HG03469 (cell line): ENCODE measurements around the gene FOXE3.
A peak's percentile ranks its signal among the peaks of the same experiment; 100 is the strongest.

Source experiments
- ATAC-seq: cut with Tn5 transposase; IDR thresholded peaks from one replicate; pipeline ENCODE4 v1.9.1; 2021; ENCODE audit warnings: mild to moderate bottlenecking, moderate library complexity, moderate number of reproducible peaks; ENCODE audit not compliant: unreplicated experiment

The FOXE3 gene

DNA sequence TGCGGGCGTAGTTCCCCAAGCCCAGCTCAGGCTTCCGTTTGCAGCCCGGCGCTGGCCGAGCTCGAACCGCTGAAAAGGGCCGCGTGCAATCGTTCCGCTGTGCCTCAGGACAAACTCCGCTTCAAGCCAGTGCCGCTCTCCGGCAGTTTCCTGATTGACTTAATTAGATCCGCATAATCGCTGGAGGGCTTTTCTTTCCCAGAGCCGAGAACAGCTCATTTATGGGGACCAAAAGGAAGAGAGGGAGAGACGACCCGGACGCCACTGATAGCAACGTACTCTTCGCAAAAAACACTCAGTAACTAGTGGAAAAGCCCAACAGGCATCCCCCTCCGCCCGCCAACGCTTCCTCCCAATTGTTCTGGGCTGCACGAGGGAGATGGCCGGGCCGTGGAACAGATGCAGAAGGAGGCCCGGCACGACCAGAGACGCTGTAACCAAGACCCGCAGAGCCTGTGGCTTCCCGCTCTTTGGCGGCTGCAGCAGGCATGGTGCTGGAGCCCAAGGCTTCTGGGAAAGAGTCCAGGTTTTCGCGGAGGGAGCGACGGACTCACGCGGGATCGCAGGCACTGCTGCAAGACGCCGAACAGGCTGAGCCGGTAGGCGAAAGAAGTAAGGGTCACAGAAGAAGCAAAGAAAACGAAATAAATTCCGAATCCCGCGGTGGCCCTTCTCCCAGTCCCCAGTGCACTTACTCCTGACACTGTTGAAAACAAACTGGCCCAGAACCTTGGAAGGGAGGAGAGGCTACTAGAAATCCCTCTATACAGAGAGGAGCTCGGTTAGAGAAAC is 18.2 kb downstream of the FOXE3 start:
- no peak for ATAC-seq

DNA sequence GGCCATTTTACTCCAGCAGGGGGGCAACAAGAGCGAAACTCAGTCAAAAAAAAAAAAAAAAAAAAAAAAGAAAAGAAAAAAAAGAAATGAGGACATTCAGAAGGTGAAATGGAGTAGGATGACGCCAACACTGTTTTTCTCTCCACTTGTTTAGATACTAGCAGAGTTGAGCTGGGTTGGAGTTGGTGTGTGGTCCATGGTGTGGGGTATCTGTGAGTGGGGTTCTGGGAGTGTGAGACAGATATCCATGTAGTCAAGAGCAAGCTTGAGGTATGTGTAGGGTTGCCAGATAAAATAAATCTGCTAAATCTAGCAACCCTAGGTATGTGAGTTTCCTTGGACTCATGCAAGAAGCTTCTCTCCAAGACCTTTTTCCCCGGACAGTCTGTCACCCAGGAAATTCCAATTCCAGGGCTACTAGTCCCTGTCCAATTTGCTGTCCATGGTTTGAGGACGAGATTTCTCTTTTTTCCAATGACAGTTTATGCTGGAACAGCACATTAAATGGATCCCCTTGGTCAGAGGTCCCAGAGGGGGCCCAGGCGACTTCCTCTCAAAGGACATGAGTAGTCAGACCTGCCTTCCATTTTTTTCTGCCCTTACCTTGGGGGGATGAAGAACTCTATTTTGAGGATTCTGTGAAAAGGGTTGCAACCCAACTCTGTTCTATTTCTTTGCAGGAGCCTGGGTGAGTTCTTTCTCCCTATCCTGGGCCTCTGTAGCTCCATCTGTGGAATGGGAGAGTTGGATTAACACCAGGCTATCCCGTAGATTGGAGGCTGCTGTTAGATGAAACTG is 19.6 kb downstream of the FOXE3 start:
- no peak for ATAC-seq

DNA sequence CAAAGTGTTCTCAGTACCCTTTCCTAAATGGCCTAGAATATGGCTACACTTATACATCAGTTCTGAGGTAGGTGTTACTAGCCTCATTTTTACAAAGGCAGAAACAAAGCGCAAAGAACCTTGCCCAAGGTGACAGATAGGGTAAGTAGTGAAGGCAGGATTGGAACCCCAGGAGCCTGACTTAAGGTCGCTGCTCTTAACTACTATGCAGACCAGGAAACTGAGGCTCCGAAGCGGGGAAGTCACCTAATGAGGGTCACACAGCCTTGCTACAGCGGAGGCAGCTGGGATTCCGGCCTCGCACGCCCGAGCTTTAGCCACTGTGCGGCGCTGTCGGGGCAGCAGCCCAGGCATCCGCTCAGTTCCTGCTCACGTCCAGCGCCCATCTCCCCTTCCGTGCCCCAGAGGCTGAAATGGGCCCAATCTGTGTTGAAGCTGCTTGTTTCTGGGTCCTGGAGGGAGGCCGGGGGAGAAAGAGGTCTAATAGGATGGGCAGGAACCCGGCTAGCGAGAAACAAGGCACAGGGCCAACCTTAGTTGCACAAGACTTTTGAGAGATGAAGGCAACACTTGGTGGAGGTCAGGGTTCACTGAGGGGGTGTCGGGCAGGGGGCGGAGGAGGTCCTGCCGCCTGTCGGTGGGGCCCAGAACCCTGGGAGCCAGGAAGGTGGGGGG is 20.4 kb downstream of the FOXE3 start:
- ATAC-seq = peak; percentile 36

DNA sequence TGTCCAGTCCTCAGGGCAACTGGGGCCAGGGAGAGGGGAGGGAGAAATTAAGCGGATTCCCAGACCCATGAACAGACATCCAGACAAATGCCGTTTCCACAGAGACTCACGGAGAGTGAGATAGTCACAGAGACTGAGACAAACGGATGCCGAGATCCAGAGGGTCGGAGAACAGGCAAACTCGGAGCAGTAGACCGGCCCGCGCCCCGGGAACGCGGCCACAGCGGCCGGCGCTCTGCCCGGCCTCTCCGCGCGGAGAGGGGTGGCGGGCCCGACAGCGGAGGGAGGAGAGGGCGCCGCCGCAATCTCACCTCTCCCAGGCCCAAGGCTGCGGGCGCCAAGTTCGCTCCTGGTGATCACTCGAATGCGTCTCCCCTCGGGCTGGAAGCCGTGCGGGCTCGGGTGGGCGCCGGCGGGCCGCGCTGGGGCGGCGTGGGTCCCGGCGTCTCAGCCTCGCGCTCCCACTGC is 20.9 kb downstream of the FOXE3 start:
- no peak for ATAC-seq

DNA sequence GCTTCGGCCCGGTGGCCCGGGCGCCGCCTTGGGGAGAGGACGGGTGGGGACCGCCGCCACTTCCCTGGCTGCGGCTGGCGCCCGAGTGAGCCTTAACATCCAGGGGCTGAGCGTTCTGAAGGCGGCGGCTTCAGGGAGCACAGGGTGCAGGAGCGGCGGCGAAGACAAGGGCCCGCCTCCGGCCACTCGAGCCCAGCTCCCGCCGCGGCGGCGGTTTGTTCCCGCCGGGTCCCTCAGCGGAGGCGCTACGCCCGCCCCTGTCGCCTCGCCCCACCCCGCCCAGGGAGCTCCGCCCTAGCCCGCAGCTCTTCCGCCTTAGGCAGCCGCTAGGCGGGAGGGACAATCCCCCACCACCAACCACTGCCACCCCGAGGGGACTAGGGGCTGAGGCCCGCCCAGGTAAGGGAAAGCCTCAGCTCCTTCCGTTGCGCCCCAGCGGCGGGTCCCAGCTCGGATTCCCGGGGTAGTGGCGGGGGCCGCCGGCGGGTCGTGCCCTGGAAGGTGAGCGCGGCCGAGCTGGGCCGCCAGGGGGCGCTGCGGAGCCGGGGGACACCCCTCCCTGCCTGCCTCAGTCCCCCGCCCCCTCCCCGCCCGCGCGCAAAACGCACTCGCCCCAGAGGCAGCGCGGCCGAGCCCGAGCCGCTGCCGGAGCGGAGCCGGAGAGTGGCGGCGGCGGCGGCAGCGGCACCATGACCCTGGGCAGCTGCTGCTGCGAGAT is 21.5 kb downstream of the FOXE3 start, which contains the start of gene FOXD2:
Gene FOXD2 (plus strand): TSS at position 598 of the 718 bp plus-strand sequence. CDS start 92 bp downstream, at position 690.
- ATAC-seq = peak; percentile 70

DNA sequence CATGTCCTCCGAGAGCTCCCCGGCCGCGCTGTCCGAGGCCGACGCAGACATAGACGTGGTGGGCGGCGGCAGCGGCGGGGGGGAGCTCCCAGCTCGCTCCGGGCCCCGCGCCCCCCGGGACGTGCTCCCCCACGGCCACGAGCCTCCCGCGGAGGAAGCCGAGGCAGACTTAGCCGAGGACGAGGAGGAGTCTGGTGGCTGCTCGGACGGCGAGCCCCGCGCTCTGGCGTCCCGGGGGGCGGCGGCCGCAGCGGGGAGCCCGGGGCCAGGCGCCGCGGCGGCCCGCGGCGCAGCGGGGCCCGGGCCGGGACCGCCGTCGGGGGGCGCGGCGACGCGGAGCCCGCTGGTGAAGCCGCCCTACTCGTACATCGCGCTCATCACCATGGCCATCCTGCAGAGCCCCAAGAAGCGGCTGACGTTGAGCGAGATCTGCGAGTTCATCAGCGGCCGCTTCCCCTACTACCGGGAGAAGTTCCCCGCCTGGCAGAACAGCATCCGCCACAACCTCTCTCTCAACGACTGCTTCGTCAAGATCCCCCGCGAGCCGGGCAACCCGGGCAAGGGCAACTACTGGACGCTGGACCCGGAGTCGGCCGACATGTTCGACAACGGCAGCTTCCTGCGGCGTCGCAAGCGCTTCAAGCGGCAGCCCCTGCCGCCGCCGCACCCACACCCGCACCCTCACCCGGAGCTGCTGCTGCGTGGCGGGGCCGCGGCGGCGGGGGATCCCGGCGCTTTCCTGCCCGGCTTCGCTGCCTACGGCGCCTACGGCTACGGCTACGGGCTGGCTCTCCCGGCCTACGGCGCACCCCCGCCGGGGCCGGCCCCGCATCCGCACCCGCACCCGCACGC is 22.3 kb downstream of the FOXE3 start:
- no peak for ATAC-seq

DNA sequence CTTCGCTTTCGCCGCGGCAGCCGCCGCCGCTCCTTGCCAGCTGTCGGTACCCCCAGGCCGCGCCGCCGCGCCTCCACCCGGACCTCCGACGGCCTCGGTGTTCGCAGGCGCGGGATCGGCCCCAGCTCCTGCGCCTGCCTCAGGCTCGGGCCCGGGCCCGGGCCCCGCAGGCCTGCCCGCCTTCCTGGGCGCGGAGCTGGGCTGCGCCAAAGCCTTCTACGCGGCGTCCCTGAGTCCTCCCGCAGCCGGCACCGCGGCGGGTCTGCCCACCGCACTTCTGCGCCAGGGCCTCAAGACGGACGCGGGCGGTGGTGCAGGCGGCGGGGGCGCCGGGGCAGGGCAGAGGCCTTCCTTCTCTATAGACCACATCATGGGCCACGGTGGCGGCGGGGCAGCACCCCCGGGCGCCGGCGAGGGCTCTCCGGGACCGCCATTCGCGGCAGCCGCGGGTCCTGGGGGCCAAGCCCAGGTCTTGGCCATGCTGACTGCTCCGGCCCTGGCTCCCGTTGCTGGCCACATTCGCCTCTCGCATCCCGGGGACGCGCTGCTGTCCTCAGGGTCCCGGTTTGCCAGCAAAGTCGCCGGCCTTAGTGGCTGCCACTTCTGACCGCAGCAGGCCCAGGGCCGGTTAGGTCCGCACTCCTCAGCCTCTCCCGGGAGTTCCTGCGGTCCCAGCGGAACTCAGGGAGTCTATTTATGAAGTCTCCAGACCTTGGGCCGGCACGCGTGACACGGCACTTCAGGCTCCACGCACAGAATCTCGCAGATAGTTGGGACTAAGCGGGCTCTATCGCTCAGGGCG is 23.1 kb downstream of the FOXE3 start:
- no peak for ATAC-seq

DNA sequence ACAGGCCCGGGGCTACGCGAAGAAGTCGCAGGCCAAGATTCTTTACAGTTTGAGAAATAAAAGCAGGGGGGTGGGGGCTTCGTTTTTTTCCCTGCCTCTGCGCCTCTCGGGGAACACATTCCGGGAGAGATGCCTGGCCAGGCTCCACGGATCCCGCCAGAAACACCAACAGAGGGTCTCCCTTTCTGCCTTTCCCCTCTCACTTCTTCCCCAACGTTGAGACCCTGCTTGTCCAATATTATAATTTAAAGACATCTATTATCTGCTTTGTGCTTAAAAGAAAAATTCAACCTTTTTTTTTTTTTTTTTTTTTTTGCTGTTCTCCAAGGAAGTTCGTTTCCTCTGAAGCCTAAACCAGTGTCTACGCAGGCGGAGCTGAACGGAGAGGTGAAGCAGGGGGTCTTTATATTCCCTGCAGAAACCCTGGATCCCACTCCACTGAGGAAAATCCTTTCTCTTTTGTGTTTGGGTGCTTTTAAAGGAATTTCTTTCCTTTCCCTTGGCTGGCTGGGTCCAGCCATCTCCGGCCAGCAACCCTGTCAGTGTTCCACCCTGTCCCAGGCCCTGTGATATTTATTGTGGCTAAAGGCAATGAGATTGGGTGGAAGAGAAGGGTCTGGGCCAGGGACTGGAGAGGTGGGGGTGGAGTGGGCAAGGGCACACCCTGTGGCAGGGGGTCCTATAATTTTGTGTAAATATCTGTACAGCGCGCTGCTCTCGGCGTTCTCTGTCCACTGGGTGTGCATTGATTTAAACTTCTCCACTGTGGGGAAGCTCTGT is 23.9 kb downstream of the FOXE3 start:
- no peak for ATAC-seq

DNA sequence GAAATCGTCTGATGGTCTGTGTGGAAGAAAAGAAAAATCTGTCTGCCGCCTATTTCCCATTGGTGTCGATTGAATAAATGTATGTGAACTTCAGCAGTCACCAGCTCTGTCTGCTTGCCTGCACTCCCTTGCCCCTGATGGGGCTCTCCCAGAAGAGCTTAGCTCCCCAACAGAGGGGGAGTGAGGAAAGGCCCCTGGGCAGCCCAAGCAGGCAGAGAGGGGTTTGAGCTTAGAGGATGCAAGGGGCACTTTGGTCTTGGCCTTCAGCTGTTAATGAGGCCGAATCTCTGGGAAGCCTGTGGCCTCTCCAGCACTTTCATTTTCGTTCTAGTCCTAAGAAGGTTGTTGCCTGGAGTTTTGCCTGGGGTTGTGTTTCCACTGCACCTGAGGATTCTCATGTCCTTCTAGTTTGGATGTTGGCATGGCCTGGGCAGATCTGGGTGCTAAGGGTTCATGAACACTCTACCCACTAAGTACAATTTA is 24.6 kb downstream of the FOXE3 start:
- no peak for ATAC-seq

DNA sequence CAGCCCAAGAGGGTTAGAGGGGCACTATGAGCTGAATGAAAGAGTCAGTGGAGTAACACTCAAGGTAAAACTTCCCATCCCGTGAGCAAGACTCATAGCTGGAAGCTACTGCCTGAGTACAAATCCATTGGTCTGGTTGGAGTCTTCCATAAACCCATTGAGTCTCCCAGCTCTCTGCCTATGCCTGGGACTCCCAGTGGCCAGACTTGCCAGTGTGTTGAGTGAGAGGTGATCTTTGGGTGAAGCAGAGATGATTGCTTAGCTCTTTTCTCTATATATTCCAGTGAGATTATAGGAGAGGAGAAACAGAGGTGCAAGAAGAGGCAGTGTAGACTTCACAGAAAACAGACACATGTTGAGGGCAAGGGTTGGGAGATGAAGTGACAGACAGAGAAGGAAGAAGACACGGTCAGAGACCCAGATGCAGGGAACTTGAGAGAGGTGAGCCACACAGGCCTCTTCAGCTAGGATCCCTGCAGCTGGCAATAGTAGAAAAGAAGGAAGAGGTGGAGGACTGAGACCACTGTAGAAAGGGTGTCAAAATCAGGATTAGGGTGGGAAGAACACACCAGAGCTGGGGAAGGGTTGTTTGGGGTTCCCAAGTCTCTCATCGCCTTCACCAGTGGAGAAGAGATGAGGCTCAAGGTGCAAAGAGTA is 25.5 kb downstream of the FOXE3 start:
- ATAC-seq = no peak

DNA sequence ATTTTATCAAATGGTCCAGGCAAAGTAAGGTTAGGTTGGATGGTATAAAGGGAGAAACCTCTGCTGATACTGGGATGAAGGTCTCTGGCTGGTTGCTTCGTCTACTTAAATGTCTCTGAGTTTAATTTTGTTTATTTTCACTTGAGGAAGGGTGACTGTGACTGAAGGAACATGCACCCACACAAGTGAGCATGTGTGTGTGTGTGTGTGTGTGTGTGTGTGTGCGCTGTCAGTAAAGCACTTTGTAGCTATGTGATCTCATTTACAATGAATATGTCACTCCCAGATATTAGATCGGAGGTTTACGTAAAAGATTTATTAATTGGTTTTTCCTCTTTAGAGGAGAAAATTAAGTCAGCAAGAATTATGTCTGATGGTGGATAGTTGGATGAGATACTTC is 26.1 kb downstream of the FOXE3 start:
- ATAC-seq = no peak

DNA sequence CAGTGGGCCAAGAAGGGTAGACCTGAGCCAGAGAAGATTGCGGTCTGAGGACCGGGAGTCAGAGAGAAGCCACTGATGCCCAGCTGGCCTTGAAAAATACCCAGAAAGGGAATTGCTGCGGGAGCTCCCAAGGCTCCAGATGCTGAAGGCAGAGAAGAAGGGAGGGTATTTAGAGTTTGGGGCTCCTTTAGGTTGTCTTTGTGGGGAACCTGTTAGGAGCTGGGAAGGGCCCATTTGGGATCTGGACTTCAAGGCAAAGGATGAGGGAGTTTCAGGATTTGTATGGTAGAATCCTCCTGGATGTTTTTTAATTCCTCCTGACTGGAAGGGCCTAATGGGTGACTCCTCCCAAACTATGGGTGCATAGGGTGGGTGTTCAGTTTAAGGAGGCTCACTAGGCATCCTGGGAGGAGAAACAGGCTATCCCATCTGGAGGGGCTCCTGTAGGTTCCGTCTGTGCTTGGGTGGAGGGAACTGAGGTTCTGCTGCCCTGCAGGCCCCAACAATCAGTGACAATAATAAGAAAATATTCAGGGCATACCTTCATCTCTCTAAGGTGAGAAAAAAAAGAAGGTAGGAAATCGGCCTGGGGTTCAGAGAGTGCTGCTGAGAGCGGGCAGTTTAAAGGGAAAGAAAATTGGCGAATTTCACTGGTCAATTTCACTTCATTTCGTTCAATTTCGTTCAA is 26.9 kb downstream of the FOXE3 start:
- no peak for ATAC-seq

DNA sequence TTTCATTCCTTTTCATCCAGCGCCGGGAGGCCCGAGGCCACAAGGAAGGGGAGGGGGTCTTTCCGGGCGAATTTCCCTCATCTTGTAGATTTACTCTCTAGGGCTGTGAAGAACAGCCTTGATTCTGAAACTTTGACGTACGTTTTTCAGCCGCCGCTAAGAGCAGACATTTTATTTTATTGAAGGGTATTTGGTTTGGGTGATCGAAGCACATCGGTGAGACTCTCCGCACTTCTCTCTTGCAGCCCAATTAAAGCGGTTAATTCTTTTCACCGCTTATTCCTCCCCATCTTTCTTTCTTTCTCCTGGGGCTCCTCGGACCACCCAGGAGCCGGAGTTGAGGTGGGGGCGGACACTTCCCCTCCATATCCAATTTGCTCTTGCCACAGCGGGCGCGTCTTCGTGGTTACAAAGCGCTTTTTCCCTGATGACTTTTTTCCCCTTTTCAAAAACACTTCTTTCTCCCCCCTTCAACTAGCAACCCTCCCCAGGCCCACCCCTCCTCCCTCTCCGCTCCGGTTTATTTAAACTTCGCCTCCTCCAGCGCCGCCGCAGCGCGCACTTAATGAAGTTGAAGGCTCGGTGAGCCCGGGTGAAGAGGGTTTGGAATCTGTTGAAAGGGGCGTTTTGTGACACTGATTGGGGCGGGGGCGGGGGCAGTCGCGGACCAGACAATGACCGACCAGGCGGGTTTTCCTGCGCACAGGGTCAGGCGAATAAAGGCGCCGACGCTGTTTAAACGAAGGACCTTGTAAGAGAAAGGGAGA is 27.6 kb downstream of the FOXE3 start:
- no peak for ATAC-seq

DNA sequence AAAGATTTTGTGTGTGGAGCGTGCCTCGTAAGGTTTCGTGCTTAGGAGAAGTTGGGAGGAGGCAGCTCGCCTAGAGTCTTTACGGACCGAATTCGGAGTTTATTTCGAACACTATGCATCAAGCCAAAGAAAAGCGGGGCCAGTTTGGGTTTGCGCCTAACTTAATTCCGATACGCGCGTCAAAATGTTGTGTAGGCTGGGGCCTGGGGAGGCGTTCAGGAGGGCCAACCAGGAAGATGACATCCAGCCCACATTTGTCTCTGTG is 28.1 kb downstream of the FOXE3 start:
- no peak for ATAC-seq

DNA sequence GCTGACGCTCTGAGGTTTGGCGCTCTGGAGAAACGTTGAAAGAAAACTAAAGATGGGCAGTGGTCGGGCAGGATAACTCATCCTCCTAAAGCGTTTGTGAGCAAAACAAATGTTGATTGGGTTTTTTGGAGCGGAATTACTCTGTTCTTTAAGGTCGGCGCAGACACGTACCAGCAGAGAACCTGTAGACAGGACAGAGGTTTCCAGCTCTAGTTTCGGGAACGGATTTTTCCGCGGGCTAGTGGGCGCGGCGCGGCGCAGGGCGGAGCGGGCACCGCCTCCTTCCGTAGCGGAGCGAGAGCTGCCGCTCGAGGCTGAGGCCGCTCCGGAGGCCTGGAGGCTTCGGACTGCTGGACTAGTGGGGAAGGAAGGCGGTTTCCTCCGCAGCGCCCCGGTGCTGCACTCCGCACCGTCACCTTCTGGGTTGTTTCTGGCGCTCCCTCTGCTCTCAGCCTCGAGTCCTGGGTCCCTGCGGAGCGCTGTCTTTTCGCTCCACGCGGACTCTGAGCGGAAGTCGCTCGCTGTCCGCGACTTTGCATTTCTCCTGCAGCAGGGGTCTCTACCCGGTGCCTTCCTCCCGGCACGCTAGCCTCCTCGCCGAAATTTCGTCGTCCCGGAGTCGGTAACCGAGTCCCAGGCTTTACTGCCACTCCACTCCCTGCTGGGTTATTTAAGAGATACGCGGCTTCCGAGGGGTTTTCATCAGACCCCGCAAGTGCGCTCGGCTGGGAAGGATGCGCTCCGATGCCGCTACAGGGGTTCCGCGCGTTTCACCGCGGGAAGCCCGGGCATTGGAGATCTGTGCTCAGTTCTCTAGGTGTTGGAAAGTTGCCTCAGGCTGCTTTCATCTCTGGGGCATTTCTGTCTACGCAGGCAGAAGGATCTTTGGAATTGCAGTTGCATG is 28.7 kb downstream of the FOXE3 start:
- ATAC-seq = no peak
